ENCODE results near the gene JOSD2.

Gene JOSD2

DNA sequence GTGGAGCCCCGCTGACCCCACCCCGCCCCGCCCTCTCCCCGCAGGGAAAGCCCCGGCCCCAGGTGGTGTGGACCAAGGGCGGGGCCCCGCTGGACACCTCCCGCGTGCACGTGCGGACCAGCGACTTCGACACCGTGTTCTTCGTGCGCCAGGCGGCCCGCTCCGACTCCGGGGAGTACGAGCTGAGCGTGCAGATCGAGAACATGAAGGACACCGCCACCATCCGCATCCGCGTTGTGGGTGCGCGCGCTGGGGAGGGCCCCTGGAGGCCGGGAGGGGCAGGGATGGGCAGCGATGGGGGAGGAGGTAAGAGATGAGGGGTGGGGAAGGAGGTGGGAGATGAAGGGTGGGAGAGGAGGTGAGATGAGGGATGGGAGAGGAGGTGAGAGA, 51.9 kb downstream of the JOSD2 start:
- no peak overlapping the region for H3K9ac ChIP-seq (ENCODE audit: low read length in 2 of 2)
- no peaks in the 10 kb centered on the region for H3K9me3 ChIP-seq (ENCODE audit: control insufficient read depth in 2 of 2, low read length in 2 of 2)
- no peaks in the 10 kb centered on the region for H3K4me1 ChIP-seq (ENCODE audit: control insufficient read depth, insufficient read depth, low read length)
- no peaks in the 10 kb centered on the region for H3K36me3 ChIP-seq (ENCODE audit: control insufficient read depth in 2 of 2, insufficient read depth in 2 of 2, low read length in 2 of 2)
- no peak overlapping the region for H3K27ac ChIP-seq (ENCODE audit: low read length)
- H3K4me3 ChIP-seq (ENCODE audit: low read length in 2 of 2) = no peak overlapping the region
- H3K27me3 ChIP-seq (ENCODE audit: control insufficient read depth in 1 of 2, insufficient read depth in 2 of 2, low read length in 2 of 2) = peaks cover 21% of the 10 kb centered on the region in 2 donors

DNA sequence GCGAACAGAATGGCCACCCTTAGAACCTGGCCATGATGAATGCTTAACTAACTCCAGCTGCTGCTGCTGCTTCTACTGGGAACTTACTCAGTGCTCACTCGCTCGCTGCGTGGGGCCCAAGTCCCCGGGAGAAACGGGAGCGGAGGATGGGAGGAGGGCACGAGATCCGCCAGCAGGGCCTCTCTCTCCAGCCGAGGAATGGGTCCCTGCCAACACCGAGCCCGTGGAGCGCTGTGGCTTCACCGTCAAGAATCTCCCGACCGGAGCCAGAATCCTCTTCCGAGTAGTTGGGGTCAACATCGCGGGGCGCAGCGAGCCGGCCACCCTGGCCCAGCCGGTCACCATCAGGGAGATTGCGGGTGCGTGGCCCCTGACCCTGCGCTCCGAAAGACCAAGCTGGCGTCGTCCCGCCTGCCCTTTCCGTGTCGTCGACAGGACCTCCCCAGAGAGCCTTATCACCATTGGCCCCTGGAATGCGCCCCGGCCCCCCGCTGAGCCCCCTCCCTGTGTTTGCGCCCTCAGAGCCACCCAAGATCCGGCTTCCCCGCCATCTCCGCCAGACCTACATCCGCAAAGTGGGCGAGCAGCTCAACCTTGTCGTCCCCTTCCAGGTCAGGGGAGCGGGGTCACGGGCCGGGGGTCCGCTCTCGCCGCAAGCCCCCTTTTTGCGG, 52.5 kb downstream of the JOSD2 start:
- Histone ChIP-seq H3K4me3 (ENCODE audit: low read length in 2 of 2) (no peak overlapping the region), H3K27ac (ENCODE audit: low read length) (no peak overlapping the region), H3K36me3 (ENCODE audit: control insufficient read depth in 2 of 2, insufficient read depth in 2 of 2, low read length in 2 of 2) (no peaks in the 10 kb centered on the region), H3K4me1 (ENCODE audit: control insufficient read depth, insufficient read depth, low read length) (no peaks in the 10 kb centered on the region), H3K9ac (ENCODE audit: low read length in 2 of 2) (no peak overlapping the region), H3K9me3 (ENCODE audit: control insufficient read depth in 2 of 2, low read length in 2 of 2) (no peaks in the 10 kb centered on the region), H3K27me3 (ENCODE audit: control insufficient read depth in 1 of 2, insufficient read depth in 2 of 2, low read length in 2 of 2) (peaks cover 21% of the 10 kb centered on the region in 2 donors)

DNA sequence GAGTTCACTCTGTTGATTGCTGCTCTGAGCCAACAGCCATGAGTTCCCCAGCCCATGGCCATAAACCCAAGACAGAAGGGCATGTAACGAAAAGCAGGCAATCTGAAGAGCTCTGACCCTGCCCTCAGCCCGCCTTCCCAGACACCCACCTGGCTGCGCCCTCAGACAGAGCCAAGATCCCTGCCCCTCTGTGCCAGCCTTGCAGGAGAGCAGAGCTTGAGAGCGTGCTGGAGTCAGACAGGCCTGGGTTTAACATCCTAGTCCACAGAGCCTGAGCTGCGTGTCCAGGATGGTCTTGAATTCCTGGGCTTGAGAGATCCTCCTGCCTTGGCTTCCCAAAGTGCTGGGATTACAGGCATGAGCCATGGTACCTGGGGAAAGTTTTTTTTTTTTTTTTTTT, 53.7 kb downstream of the JOSD2 start:
- Histone ChIP-seq H3K36me3 (ENCODE audit: control insufficient read depth in 2 of 2, insufficient read depth in 2 of 2, low read length in 2 of 2) (no peaks in the 10 kb centered on the region), H3K9ac (ENCODE audit: low read length in 2 of 2) (no peak overlapping the region), H3K27ac (ENCODE audit: low read length) (no peak overlapping the region), H3K9me3 (ENCODE audit: control insufficient read depth in 2 of 2, low read length in 2 of 2) (no peaks in the 10 kb centered on the region), H3K4me3 (ENCODE audit: low read length in 2 of 2) (no peak overlapping the region), H3K27me3 (ENCODE audit: control insufficient read depth in 1 of 2, insufficient read depth in 2 of 2, low read length in 2 of 2) (peaks cover 21% of the 10 kb centered on the region in 2 donors), H3K4me1 (ENCODE audit: control insufficient read depth, insufficient read depth, low read length) (no peaks in the 10 kb centered on the region)
